Measurements from ENCODE around the gene RGL2.

DNA sequence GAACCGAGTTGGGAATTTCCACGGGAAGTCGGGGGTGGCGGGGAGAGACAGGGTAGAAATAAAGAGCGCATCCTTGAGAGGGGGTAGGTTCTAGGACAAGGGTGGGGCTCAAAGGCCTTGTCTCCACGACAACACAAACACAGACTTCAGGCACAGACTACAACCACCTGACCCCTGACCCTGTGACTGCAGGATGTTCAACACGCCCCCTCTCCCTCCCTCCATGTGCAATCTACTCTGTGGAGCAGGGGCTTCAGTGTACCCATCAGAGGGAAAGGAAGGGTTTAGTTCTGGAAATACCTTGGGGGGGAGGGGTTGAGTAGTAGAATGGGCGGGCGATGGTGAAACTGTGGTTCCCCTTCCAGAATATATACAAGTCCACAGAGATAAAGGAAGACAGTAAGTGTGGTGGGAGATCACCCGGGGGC is 15.8 kb upstream of the RGL2 start:
- no peak for TF ChIP-seq EZH2 (IDR thresholded peaks at IDR 0.05; ENCODE audit: borderline replicate concordance, low read length)
- TF ChIP-seq, protein P1, sequence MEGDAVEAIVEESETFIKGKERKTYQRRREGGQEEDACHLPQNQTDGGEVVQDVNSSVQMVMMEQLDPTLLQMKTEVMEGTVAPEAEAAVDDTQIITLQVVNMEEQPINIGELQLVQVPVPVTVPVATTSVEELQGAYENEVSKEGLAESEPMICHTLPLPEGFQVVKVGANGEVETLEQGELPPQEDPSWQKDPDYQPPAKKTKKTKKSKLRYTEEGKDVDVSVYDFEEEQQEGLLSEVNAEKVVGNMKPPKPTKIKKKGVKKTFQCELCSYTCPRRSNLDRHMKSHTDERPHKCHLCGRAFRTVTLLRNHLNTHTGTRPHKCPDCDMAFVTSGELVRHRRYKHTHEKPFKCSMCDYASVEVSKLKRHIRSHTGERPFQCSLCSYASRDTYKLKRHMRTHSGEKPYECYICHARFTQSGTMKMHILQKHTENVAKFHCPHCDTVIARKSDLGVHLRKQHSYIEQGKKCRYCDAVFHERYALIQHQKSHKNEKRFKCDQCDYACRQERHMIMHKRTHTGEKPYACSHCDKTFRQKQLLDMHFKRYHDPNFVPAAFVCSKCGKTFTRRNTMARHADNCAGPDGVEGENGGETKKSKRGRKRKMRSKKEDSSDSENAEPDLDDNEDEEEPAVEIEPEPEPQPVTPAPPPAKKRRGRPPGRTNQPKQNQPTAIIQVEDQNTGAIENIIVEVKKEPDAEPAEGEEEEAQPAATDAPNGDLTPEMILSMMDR (IDR thresholded peaks at IDR 0.05; ENCODE audit: low read length): no peak

Measured in OCI-LY1 (cell line).